Thyroid gland (tissue), 4 donors: ENCODE measurements around the gene PPIL6.

Experiments
- CTCF ChIP-seq, 6 experiments: fragments of 200-600 bp in 3 of 6; fragments of 450-650 bp in 3 of 6; sonication (generic) in 3 of 6; IDR thresholded peaks; one replicate each; pipeline ENCODE4 v1.5.1; 2016 to 2019; ENCODE audit warnings: antibody characterized with exemption in 6 of 6, mild to moderate bottlenecking in 2 of 6, inconsistent platforms in 1 of 6, moderate library complexity in 1 of 6
- POLR2A ChIP-seq, 2 donors: fragments of 450-650 bp; IDR thresholded peaks; one replicate each; pipeline ENCODE4 v1.6.1; 2017; ENCODE audit warnings: antibody characterized with exemption in 2 of 2, mild to moderate bottlenecking in 2 of 2, moderate library complexity in 1 of 2

- no peak for TF ChIP-seq POLR2A (IDR thresholded peaks at IDR 0.05)
- TF ChIP-seq CTCF (IDR thresholded peaks at IDR 0.05): no peak
These were observed 4.4 kb downstream of the PPIL6 start for GRCh38 chr6:109436041-109436440.
